ENCODE data around the gene NLRC5.
"Not testable (repeated sequence)": the region's sequence is repeated elsewhere in the genome, so short reads cannot be mapped to it uniquely, and the experiment has no call there.

Gene NLRC5

GRCh38 chr16:56961386-56961785 lies 28.0 kb upstream of the NLRC5 start:
- DNase-seq: no peak

- DNase-seq: no peak
Observed at GRCh38 chr16:56961851-56962281, 27.5 kb upstream of the NLRC5 start, which contains the start of gene CETP. Gene CETP (plus strand): TSS chr16:56961950. CDS start chr16:56961980, 30 bp downstream.

GRCh38 chr16:56964243-56965148 lies 24.9 kb upstream of the NLRC5 start:
- DNase-seq: peak; percentile 99

- no peak for DNase-seq
Observed at GRCh38 chr16:56965149-56966092, 23.9 kb upstream of the NLRC5 start.

GRCh38 chr16:56966093-56966475 lies 23.3 kb upstream of the NLRC5 start:
- no peak for DNase-seq

- no peak for DNase-seq
Observed at GRCh38 chr16:56967733-56968132, 21.6 kb upstream of the NLRC5 start.

- no peak for DNase-seq
Observed at GRCh38 chr16:56969769-56970168, 19.6 kb upstream of the NLRC5 start.

GRCh38 chr16:56970934-56971767 lies 18.2 kb upstream of the NLRC5 start:
- DNase-seq: no peak

- DNase-seq: no peak
Observed at GRCh38 chr16:56971768-56972043, 17.7 kb upstream of the NLRC5 start.

GRCh38 chr16:56972403-56973293 lies 16.7 kb upstream of the NLRC5 start:
- no peak for DNase-seq

GRCh38 chr16:56973294-56973689 lies 16.1 kb upstream of the NLRC5 start:
- no peak for DNase-seq

GRCh38 chr16:56973899-56974298 lies 15.5 kb upstream of the NLRC5 start:
- DNase-seq: not testable (repeated sequence)

- DNase-seq: no peak
Observed at GRCh38 chr16:56974549-56975300, 14.6 kb upstream of the NLRC5 start.

GRCh38 chr16:56975714-56976113 lies 13.6 kb upstream of the NLRC5 start:
- DNase-seq: no peak

- DNase-seq: no peak
Observed at GRCh38 chr16:56977216-56977615, 12.1 kb upstream of the NLRC5 start.

- no peak for DNase-seq
Observed at GRCh38 chr16:56977823-56978430, 11.4 kb upstream of the NLRC5 start.

- no peak for DNase-seq
Observed at GRCh38 chr16:56980201-56980535, 9.2 kb upstream of the NLRC5 start.

- no peak for DNase-seq
Observed at GRCh38 chr16:56980792-56981724, 8.3 kb upstream of the NLRC5 start.

- DNase-seq: no peak
Observed at GRCh38 chr16:56981729-56982271, 7.6 kb upstream of the NLRC5 start.
